ENCODE data around the gene ABTB1. TPM values are rescaled to one million over a fixed set of nuclear protein-coding genes. Genes with fewer than 3 reads are reported as not detected.

ABTB1 gene
- total and polyA plus RNA-seq, 2 donors (not counting 1 experiment from before 2014, with no cell fraction given), result 11.8 to 15.5 TPM

DNA sequence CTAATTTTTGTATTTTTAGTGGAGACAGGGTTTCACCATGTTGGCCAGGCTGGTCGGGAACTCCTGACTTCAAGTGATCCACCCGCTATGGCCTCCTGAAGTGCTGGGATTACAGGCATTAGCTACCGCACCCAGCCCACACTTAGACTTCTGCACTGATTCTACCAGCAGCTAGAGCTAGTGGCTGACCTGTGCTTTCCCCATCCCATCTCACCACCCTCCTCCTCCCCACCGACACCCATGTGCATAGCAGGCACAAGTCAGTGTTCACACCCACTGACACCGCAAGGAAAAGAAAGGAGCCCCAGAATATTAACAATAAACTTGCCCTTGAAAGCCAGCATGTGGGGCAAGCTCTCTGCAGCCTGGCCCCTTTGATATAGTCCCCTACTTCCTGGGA lies 11.2 kb upstream of the ABTB1 start:
- DNase-seq (ENCODE audit: low read depth in 2 of 2), result no peak
- no peak overlapping the region for H3K9ac ChIP-seq (ENCODE audit: insufficient read depth, low read length)
- no peak for TF ChIP-seq EZH2 (IDR thresholded peaks at IDR 0.05; ENCODE audit: low read length, missing control alignments)
- TF ChIP-seq, protein P1, sequence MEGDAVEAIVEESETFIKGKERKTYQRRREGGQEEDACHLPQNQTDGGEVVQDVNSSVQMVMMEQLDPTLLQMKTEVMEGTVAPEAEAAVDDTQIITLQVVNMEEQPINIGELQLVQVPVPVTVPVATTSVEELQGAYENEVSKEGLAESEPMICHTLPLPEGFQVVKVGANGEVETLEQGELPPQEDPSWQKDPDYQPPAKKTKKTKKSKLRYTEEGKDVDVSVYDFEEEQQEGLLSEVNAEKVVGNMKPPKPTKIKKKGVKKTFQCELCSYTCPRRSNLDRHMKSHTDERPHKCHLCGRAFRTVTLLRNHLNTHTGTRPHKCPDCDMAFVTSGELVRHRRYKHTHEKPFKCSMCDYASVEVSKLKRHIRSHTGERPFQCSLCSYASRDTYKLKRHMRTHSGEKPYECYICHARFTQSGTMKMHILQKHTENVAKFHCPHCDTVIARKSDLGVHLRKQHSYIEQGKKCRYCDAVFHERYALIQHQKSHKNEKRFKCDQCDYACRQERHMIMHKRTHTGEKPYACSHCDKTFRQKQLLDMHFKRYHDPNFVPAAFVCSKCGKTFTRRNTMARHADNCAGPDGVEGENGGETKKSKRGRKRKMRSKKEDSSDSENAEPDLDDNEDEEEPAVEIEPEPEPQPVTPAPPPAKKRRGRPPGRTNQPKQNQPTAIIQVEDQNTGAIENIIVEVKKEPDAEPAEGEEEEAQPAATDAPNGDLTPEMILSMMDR (conservative IDR thresholded peaks at IDR 0.05 in 1 of 2, IDR thresholded peaks at IDR 0.05 in 1 of 2; ENCODE audit: low read depth in 1 of 2, low read length in 2 of 2), result no peak
- H3K4me3 ChIP-seq (replicated peaks in 1 of 4; ENCODE audit: control extremely low read depth in 1 of 4, insufficient read depth in 1 of 4, low read depth in 3 of 4, low read length in 4 of 4), result no peak overlapping the region
- H2AFZ ChIP-seq (ENCODE audit: low read length), result no peak overlapping the region
- no peak overlapping the region for H3K27ac ChIP-seq (ENCODE audit: insufficient read depth, low read length)
- H3K27me3 ChIP-seq (ENCODE audit: control insufficient read depth, insufficient read depth, low read length), result no peaks in the 10 kb centered on the region
- H3K4me1 ChIP-seq (ENCODE audit: control insufficient read depth, extremely low read depth, insufficient read depth, low read length), result no peaks in the 10 kb centered on the region
- no peaks in the 10 kb centered on the region for H4K20me1 ChIP-seq (ENCODE audit: control insufficient read depth, extremely low read depth, insufficient read depth, low read length)
- H3K36me3 ChIP-seq (ENCODE audit: control insufficient read depth, insufficient read depth, low read length), result no peaks in the 10 kb centered on the region
- no peak overlapping the region for H3K4me2 ChIP-seq (ENCODE audit: extremely low read depth, insufficient read depth, low read length)
- no peaks in the 10 kb centered on the region for H3K9me3 ChIP-seq (ENCODE audit: control insufficient read depth, insufficient read depth, low read depth, low read length)
- H3K79me2 ChIP-seq (ENCODE audit: control insufficient read depth, insufficient read depth, low read length), result no peaks in the 10 kb centered on the region

DNA sequence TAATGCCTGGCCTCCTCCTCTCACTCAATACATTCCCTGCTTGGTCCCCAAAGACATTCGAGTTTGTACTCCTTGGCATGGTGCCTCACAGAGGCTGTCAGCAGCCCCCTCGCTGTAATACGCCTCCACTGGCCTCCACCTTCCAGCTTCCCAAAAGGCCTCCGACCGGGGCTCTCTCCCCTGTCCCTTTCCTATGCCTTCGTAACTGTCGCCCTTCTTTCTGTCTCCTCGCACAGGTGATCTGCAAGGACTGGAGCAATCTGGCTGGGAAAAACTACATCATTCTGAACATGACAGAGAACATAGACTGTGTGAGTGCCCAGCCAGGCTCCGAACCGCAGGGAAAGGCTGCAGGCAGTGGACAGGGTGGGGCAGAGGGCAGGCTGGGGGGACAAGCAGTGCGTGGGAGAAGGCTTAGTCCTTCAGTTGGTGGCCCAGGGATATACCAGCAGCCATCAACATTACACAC lies 10.7 kb upstream of the ABTB1 start:
- DNase-seq (ENCODE audit: low read depth in 2 of 2), result no peak
- Histone ChIP-seq H3K4me1 (ENCODE audit: control insufficient read depth, extremely low read depth, insufficient read depth, low read length) (no peaks in the 10 kb centered on the region), H3K4me2 (ENCODE audit: extremely low read depth, insufficient read depth, low read length) (no peak overlapping the region), H3K9me3 (ENCODE audit: control insufficient read depth, insufficient read depth, low read depth, low read length) (no peaks in the 10 kb centered on the region), H3K36me3 (ENCODE audit: control insufficient read depth, insufficient read depth, low read length) (no peaks in the 10 kb centered on the region), H3K27ac (ENCODE audit: insufficient read depth, low read length) (no peak overlapping the region), H3K4me3 (replicated peaks in 1 of 4; ENCODE audit: control extremely low read depth in 1 of 4, insufficient read depth in 1 of 4, low read depth in 3 of 4, low read length in 4 of 4) (no peak overlapping the region), H3K9ac (ENCODE audit: insufficient read depth, low read length) (no peak overlapping the region), H4K20me1 (ENCODE audit: control insufficient read depth, extremely low read depth, insufficient read depth, low read length) (no peaks in the 10 kb centered on the region), H3K27me3 (ENCODE audit: control insufficient read depth, insufficient read depth, low read length) (no peaks in the 10 kb centered on the region), H3K79me2 (ENCODE audit: control insufficient read depth, insufficient read depth, low read length) (no peaks in the 10 kb centered on the region), H2AFZ (ENCODE audit: low read length) (no peak overlapping the region)
- TF ChIP-seq EZH2 (IDR thresholded peaks at IDR 0.05; ENCODE audit: low read length, missing control alignments), result no peak
- TF ChIP-seq, protein P1 (conservative IDR thresholded peaks at IDR 0.05 in 1 of 2, IDR thresholded peaks at IDR 0.05 in 1 of 2; ENCODE audit: low read depth in 1 of 2, low read length in 2 of 2), result no peak

DNA sequence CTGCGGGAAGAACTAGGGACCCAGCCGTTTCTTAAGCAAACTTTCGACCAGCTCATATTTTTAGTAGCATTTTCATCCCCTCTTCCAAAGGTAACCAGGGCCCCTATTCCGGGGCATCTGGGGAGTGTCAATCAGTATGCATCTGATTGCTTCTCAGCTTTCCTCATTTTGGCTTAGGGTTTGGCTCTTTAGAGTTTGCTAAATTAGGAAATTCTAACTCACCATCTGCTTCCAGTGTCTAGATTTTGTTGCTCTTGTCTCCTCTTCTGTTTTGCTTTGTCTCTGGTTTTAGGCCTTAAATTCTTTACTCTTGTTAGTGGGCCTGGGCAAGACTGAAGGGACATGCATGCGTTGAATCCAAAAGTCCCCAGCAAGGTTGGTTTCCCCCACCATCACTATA lies 9.6 kb upstream of the ABTB1 start:
- no peak for DNase-seq (ENCODE audit: low read depth in 2 of 2)
- no peak overlapping the region for H3K4me2 ChIP-seq (ENCODE audit: extremely low read depth, insufficient read depth, low read length)
- H3K9ac ChIP-seq (ENCODE audit: insufficient read depth, low read length), result no peak overlapping the region
- no peak overlapping the region for H3K4me3 ChIP-seq (replicated peaks in 1 of 4; ENCODE audit: control extremely low read depth in 1 of 4, insufficient read depth in 1 of 4, low read depth in 3 of 4, low read length in 4 of 4)
- no peaks in the 10 kb centered on the region for H3K4me1 ChIP-seq (ENCODE audit: control insufficient read depth, extremely low read depth, insufficient read depth, low read length)
- H3K27ac ChIP-seq (ENCODE audit: insufficient read depth, low read length), result no peak overlapping the region
- H3K36me3 ChIP-seq (ENCODE audit: control insufficient read depth, insufficient read depth, low read length), result no peaks in the 10 kb centered on the region
- no peak for TF ChIP-seq EZH2 (IDR thresholded peaks at IDR 0.05; ENCODE audit: low read length, missing control alignments)
- TF ChIP-seq, protein P1 (conservative IDR thresholded peaks at IDR 0.05 in 1 of 2, IDR thresholded peaks at IDR 0.05 in 1 of 2; ENCODE audit: low read depth in 1 of 2, low read length in 2 of 2), result no peak
- no peak overlapping the region for H2AFZ ChIP-seq (ENCODE audit: low read length)
- H3K9me3 ChIP-seq (ENCODE audit: control insufficient read depth, insufficient read depth, low read depth, low read length), result no peaks in the 10 kb centered on the region
- H3K27me3 ChIP-seq (ENCODE audit: control insufficient read depth, insufficient read depth, low read length), result no peaks in the 10 kb centered on the region
- no peaks in the 10 kb centered on the region for H3K79me2 ChIP-seq (ENCODE audit: control insufficient read depth, insufficient read depth, low read length)
- no peaks in the 10 kb centered on the region for H4K20me1 ChIP-seq (ENCODE audit: control insufficient read depth, extremely low read depth, insufficient read depth, low read length)

Data from fibroblast of lung (primary cell).